H1 (cell line): Measurements from ENCODE around the gene SLC38A1. TPM values are rescaled to one million over a fixed set of nuclear protein-coding genes. Genes with fewer than 3 reads are reported as not detected.
"Not testable (repeated sequence)": the region's sequence is repeated elsewhere in the genome, so short reads cannot be mapped to it uniquely, and the experiment has no call there.

Source experiments
- CTCF ChIA-PET: fragments of 300-600 bp; sonication (Branson Sonifier 250); formaldehyde crosslinking; loops from one replicate; lab custom pipeline; 2021; ENCODE audit not compliant: partially characterized antibody; lab: Charles Lee
- POLR2A ChIA-PET: fragments of 300-600 bp; sonication (Branson Sonifier 250); formaldehyde crosslinking; loops from one replicate; lab custom pipeline; 2021; ENCODE audit warnings: inconsistent platforms; ENCODE audit not compliant: partially characterized antibody; lab: Charles Lee
- DNase-seq, 2 experiments: peaks; one replicate each; pipeline versions ENCODE4 v3.0.0 to v3.0.0-alpha.2; 2010 to 2022; ENCODE audit warnings: low spot score in 2 of 2, low read depth in 1 of 2, mixed read lengths in 1 of 2
- FAIRE-seq: peaks from 2 replicates; lab custom pipeline; 2011; peaks lifted over from hg19 to GRCh38; lab: Jason Lieb, UNC
- H2AFZ ChIP-seq: 2 replicates; pipeline ENCODE4 v1.8.1; 2012; ENCODE audit warnings: low read length, inconsistent platforms
- H2AK5ac ChIP-seq: 2 replicates; pipeline ENCODE4 v1.6.1; 2013; ENCODE audit warnings: low read depth, low read length
- H2BK120ac ChIP-seq: replicated peaks from 2 replicates; pipeline ENCODE3; 2013; ENCODE audit warnings: low read depth, low read length, inconsistent platforms
- H2BK12ac ChIP-seq: 2 replicates; pipeline ENCODE4 v1.6.1; 2013; ENCODE audit warnings: low read depth, low read length
- H2BK15ac ChIP-seq: 2 replicates; pipeline ENCODE4 v1.6.1; 2013; ENCODE audit warnings: low read length
- H2BK20ac ChIP-seq: 2 replicates; pipeline ENCODE4 v1.6.1; 2013; ENCODE audit warnings: low read length
- H2BK5ac ChIP-seq: 2 replicates; pipeline ENCODE4 v1.6.1; 2013; ENCODE audit warnings: low read depth, low read length
- H3K14ac ChIP-seq: 2 replicates; pipeline ENCODE4 v1.6.1; 2013; ENCODE audit warnings: inconsistent platforms; ENCODE audit not compliant: insufficient read length
- H3K18ac ChIP-seq: 2 replicates; pipeline ENCODE4 v1.6.1; 2013; ENCODE audit warnings: low read length; ENCODE audit errors: extremely low read depth
- H3K23ac ChIP-seq: 2 replicates; pipeline ENCODE4 v1.6.1; 2013; ENCODE audit warnings: inconsistent platforms; ENCODE audit not compliant: insufficient read length
- H3K23me2 ChIP-seq: 2 replicates; pipeline ENCODE4 v1.6.1; 2013; ENCODE audit warnings: low read depth, low read length
- H3K27ac ChIP-seq: 2 replicates; pipeline ENCODE4 v1.6.1; 2011; ENCODE audit warnings: low read depth, low read length, inconsistent platforms
- H3K27me3 ChIP-seq, 4 experiments: replicated peaks in 1 of 4; 1 replicate in 1 of 4; 2 replicates in 3 of 4; pipeline versions ENCODE4 v1.6.1 to v1.8.1; 2011 to 2013; ENCODE audit warnings: low read length in 3 of 4, mild to moderate bottlenecking in 3 of 4, inconsistent platforms in 2 of 4, mixed read lengths in 2 of 4, moderate library complexity in 1 of 4; ENCODE audit not compliant: control insufficient read depth in 3 of 4, insufficient read depth in 3 of 4; ENCODE audit errors: extremely low read depth in 1 of 4
- H3K36me3 ChIP-seq, 4 experiments: 2 replicates each; pipeline versions ENCODE4 v1.6.1 to v1.8.1; 2011 to 2013; ENCODE audit warnings: mild to moderate bottlenecking in 4 of 4, low read length in 3 of 4, moderate library complexity in 2 of 4, control low read depth in 1 of 4, inconsistent platforms in 1 of 4; ENCODE audit not compliant: insufficient read depth in 4 of 4, control insufficient read depth in 2 of 4
- H3K4ac ChIP-seq: replicated peaks from 2 replicates; pipeline ENCODE3; 2013; ENCODE audit warnings: low read length, low read depth, mixed read lengths, inconsistent platforms; ENCODE audit not compliant: insufficient read length
- H3K4me1 ChIP-seq, 4 experiments: replicated peaks in 1 of 4; 1 replicate in 1 of 4; 2 replicates in 3 of 4; pipeline versions ENCODE4 v1.6.1 to v1.8.1; 2011 to 2013; ENCODE audit warnings: low read length in 3 of 4, inconsistent platforms in 2 of 4, mixed read lengths in 1 of 4; ENCODE audit not compliant: insufficient read depth in 4 of 4, control insufficient read depth in 3 of 4
- H3K4me2 ChIP-seq, 2 experiments: 2 replicates each; pipeline versions ENCODE4 v1.6.1 to v1.8.1; 2011 to 2013; ENCODE audit warnings: low read depth in 2 of 2, low read length in 2 of 2, control low read depth in 1 of 2, inconsistent platforms in 1 of 2, mild to moderate bottlenecking in 1 of 2; ENCODE audit not compliant: insufficient read depth in 1 of 2
- H3K4me3 ChIP-seq, 4 experiments: fragments of 200-600, 300-600 bp in 1 of 4; sonication (generic), shearing (Covaris generic), sonication (Bioruptor Twin) in 1 of 4; 2 replicates each; pipeline versions ENCODE4 v1.5.1 to v1.8.1; 2011 to 2016; ENCODE audit warnings: low read length in 4 of 4, low read depth in 3 of 4, control low read depth in 2 of 4, inconsistent platforms in 2 of 4, mild to moderate bottlenecking in 2 of 4, mixed read lengths in 1 of 4, moderate library complexity in 1 of 4; ENCODE audit not compliant: insufficient read depth in 2 of 4; ENCODE audit errors: extremely low read depth in 1 of 4
- H3K56ac ChIP-seq: replicated peaks from 2 replicates; pipeline ENCODE3; 2013; ENCODE audit warnings: low read depth, mild to moderate bottlenecking, mixed read lengths, low read length, inconsistent platforms; ENCODE audit not compliant: insufficient read length
- H3K79me1 ChIP-seq: 2 replicates; pipeline ENCODE4 v1.6.1; 2013; ENCODE audit warnings: low read depth, low read length, control low read depth
- H3K79me2 ChIP-seq, 2 experiments: 2 replicates each; pipeline versions ENCODE4 v1.6.1 to v1.8.1; 2012 to 2013; ENCODE audit warnings: low read length in 2 of 2, mild to moderate bottlenecking in 2 of 2, inconsistent platforms in 1 of 2; ENCODE audit not compliant: insufficient read depth in 2 of 2, control insufficient read depth in 1 of 2
- H3K9ac ChIP-seq, 4 experiments: replicated peaks in 1 of 4; 1 replicate in 1 of 4; 2 replicates in 3 of 4; pipeline versions ENCODE4 v1.6.1 to v1.8.1; 2011 to 2013; ENCODE audit warnings: low read depth in 3 of 4, low read length in 3 of 4, control low read depth in 2 of 4, mild to moderate bottlenecking in 2 of 4, moderate library complexity in 2 of 4, inconsistent platforms in 1 of 4; ENCODE audit errors: extremely low read depth in 1 of 4
- H3K9me3 ChIP-seq, 2 experiments: 2 replicates each; pipeline versions ENCODE4 v1.6.1 to v1.8.1; 2012 to 2013; ENCODE audit warnings: mild to moderate bottlenecking in 2 of 2, moderate library complexity in 2 of 2, control low read depth in 1 of 2, inconsistent platforms in 1 of 2, low read depth in 1 of 2, low read length in 1 of 2, mixed read lengths in 1 of 2; ENCODE audit not compliant: insufficient read depth in 2 of 2
- H4K20me1 ChIP-seq, 2 experiments: replicated peaks in 1 of 2; 2 replicates each; pipeline versions ENCODE3 to v1.8.1; 2011 to 2013; ENCODE audit warnings: inconsistent platforms in 2 of 2, low read length in 2 of 2, mild to moderate bottlenecking in 1 of 2; ENCODE audit not compliant: insufficient read depth in 2 of 2, control insufficient read depth in 1 of 2
- H4K5ac ChIP-seq: 2 replicates; pipeline ENCODE4 v1.6.1; 2013; ENCODE audit warnings: low read length, low read depth, mixed read lengths, inconsistent platforms; ENCODE audit not compliant: insufficient read length
- H4K8ac ChIP-seq: 2 replicates; pipeline ENCODE4 v1.8.0; 2013; ENCODE audit warnings: mild to moderate bottlenecking, moderate library complexity, low read length, inconsistent platforms; ENCODE audit not compliant: insufficient read depth; ENCODE audit errors: extremely low read depth
- H4K91ac ChIP-seq: replicated peaks from 2 replicates; pipeline ENCODE3; 2013; ENCODE audit warnings: low read length, mixed read lengths, inconsistent platforms; ENCODE audit not compliant: insufficient read length
- WGBS, 2 experiments: shearing (Covaris generic) in 1 of 2; methylation state at CpG; one replicate each; pipeline versions ENCODE4 v1.1.6 to v1.1.7; 2013 to 2015; ENCODE audit warnings: low lambda C conversion rate in 2 of 2, mixed read lengths in 2 of 2, inconsistent platforms in 1 of 2, low coverage in 1 of 2, missing lambda C conversion rate in 1 of 2; ENCODE audit not compliant: insufficient replicate concordance in 2 of 2, insufficient coverage in 1 of 2, insufficient read length in 1 of 2; ENCODE audit errors: extremely low coverage in 1 of 2, missing lambda C conversion rate in 1 of 2; 5-methylcytosine and 5-hydroxymethylcytosine counted together
- polyA plus RNA-seq, 7 experiments: library from polyadenylated mRNA; depleted of rRNA in 3 of 7; stranded (reverse) in 5 of 7; unstranded in 2 of 7; fragments of >200 nt in 5 of 7; fragments of 200-250 nt in 2 of 7; gene quantifications; 1 replicate in 5 of 7; 2 replicates in 1 of 7; 4 replicates in 1 of 7; pipeline versions ENCODE4 v1.2.1 to v1.2.3, GENCODE V29; 2011 to 2013; ENCODE audit warnings: missing spikeins in 2 of 7, mixed read lengths in 2 of 7
- total RNA-seq: library from RNA; stranded (reverse); fragmentation: NEBNext Ultra II Directional; extraction: Animal tissue kit (Norgen Biotek cat#: 25700); gene quantifications from 2 replicates; pipeline ENCODE4 v1.2.1, GENCODE V29; 2021

Gene SLC38A1
- total and polyA plus RNA-seq, 2 of the 8 experiments (the other 6 are each of a cell fraction or from before 2014, with no cell fraction given) = 83.4 to 242 TPM

DNA sequence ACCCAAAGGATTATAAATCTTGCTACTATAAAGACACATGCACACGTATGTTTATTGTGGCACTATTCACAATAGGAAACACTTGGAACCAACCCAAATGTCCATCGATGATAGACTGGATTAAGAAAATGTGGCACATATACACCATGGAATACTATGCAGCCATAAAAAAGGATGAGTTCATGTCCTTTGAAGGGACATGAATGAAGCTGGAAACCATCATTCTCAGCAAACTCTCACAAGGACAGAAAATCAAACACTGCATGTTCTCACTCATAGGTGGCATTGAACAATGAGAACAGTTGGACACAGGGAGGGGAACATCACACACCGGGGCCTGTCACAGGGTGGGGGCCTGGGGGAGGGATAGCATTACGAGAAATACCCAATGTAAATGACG is 16.8 kb downstream of the SLC38A1 start:
- peaks cover 6 to 33% (median 22%) of the 10 kb centered on the region in 4 experiments for H3K36me3 ChIP-seq
- H2BK5ac ChIP-seq, H2BK20ac ChIP-seq, H2BK15ac ChIP-seq, H3K9ac ChIP-seq, H3K27me3 ChIP-seq, H4K91ac ChIP-seq, H3K56ac ChIP-seq, H4K8ac ChIP-seq, H3K23me2 ChIP-seq, H3K79me1 ChIP-seq, H4K5ac ChIP-seq, H2AK5ac ChIP-seq, H2BK12ac ChIP-seq, H3K4ac ChIP-seq, CTCF ChIA-PET, H3K18ac ChIP-seq, H3K4me2 ChIP-seq, H3K4me3 ChIP-seq, FAIRE-seq, DNase-seq, POLR2A ChIA-PET, H2AFZ ChIP-seq, H2BK120ac ChIP-seq, H3K9me3 ChIP-seq, H3K23ac ChIP-seq, H4K20me1 ChIP-seq, H3K14ac ChIP-seq, H3K4me1 ChIP-seq, H3K27ac ChIP-seq: not testable (repeated sequence)
- WGBS, 2 experiments = 93% methylated on average over 5 of the region's 5 CpGs; no CpG with 5 or more reads in 1 of the 2 experiments
- H3K79me2 ChIP-seq = peaks cover 28 to 98% of the 10 kb centered on the region in 2 experiments

DNA sequence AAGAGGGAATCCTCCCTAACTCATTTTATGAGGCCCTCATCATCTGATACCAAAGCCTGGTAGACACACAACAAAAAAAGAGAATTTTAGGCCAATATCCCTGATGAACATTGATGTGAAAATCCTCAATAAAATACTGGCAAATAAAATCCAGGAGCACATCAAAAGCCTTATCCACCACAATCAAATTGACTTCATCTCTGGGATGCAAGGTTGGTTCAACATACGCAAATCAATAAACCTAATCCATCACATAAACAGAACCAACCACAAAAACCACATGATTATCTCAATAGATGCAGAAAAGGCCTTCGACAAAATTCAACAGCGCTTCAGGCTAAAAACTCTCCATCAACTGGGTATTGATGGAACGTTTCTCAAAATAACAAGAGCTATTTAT is 18.9 kb downstream of the SLC38A1 start:
- H3K56ac ChIP-seq, H2AFZ ChIP-seq, H2BK120ac ChIP-seq, H4K8ac ChIP-seq, H3K4ac ChIP-seq, FAIRE-seq, H4K20me1 ChIP-seq, H2BK5ac ChIP-seq, H3K27me3 ChIP-seq, H3K79me1 ChIP-seq, H3K23me2 ChIP-seq, H3K27ac ChIP-seq, H3K4me3 ChIP-seq, H4K91ac ChIP-seq, H3K9me3 ChIP-seq, DNase-seq, H3K23ac ChIP-seq, H4K5ac ChIP-seq, H2BK20ac ChIP-seq, H3K4me2 ChIP-seq, H2AK5ac ChIP-seq, H3K18ac ChIP-seq, H3K14ac ChIP-seq, H2BK12ac ChIP-seq, H3K9ac ChIP-seq, H3K4me1 ChIP-seq, H2BK15ac ChIP-seq, CTCF ChIA-PET: not testable (repeated sequence)
- peaks cover 6 to 31% (median 22%) of the 10 kb centered on the region in 4 experiments for H3K36me3 ChIP-seq
- POLR2A ChIA-PET = interaction anchor here (0.7 to 6.9 kb wide), 6 partner anchors 9 to 20 kb away, joined by 3 to 49 read pairs (median 4); partner anchors contain the start of gene SLC38A1
- peaks cover 29 to 98% of the 10 kb centered on the region in 2 experiments for H3K79me2 ChIP-seq
- 93% methylated on average over 4 of the region's 4 CpGs; no CpG with 5 or more reads in 1 of the 2 experiments for WGBS, 2 experiments
